Mucosa of descending colon (tissue), 3 donors: ENCODE results near the gene MYO16. TPM values are rescaled to one million over a fixed set of nuclear protein-coding genes. Genes with fewer than 3 reads are reported as not detected.

ENCODE experiments used
- ATAC-seq: fragments of 200-7000 bp; cut with Tn5 transposase; one replicate; pipeline ENCODE4 v1.9.1; 2020; ENCODE audit warnings: mild to moderate bottlenecking, moderate library complexity
- DNase-seq, 3 donors: peaks; one replicate each; pipeline ENCODE4 v3.0.0-alpha.2; 2020
- H3K36me3 ChIP-seq: fragments of 200-600 bp; one replicate; pipeline ENCODE4 v1.8.0; 2021; ENCODE audit warnings: low read depth, mild to moderate bottlenecking
- H3K4me1 ChIP-seq: fragments of 200-600 bp; one replicate; pipeline ENCODE4 v1.8.0; 2021; ENCODE audit warnings: low read depth, mild to moderate bottlenecking
- H3K4me3 ChIP-seq: fragments of 200-600 bp; one replicate; pipeline ENCODE4 v1.8.0; 2021; ENCODE audit warnings: mild to moderate bottlenecking
- H3K9me3 ChIP-seq: fragments of 200-600 bp; one replicate; pipeline ENCODE4 v1.8.0; 2021; ENCODE audit warnings: mild to moderate bottlenecking
- CTCF ChIP-seq: fragments of 200-600 bp; IDR thresholded peaks from one replicate; pipeline ENCODE4 v1.8.0; 2022; ENCODE audit warnings: antibody characterized with exemption, mild to moderate bottlenecking
- intact Hi-C, 2 donors: fragments of 100-400 bp; cut with DNase I in 1 of 2; cut with micrococcal nuclease in 1 of 2; formaldehyde crosslinking; loops; one replicate each; pipeline versions ENCODE4 v1.11.0 to v1.11.1; 2022; cut with DNase I, micrococcal nuclease
- total RNA-seq, 3 donors: library from RNA; stranded (reverse); fragmentation: NEBNext Ultra II Directional in 2 of 3; extraction: Animal tissue kit (Norgen Biotek cat#: 25700) in 2 of 3; gene quantifications; one replicate each; pipeline versions ENCODE4 v1.2.1 to v1.2.4, GENCODE V29; 2021 to 2023
- donor health status: DM: no; HTN: no; CAD: no; lungs with moderate emphysema.
- donor health status: DM: no; HTN: no; CAD: no.
- donor health status: DM: no; HTN: yes; CAD: no.

MYO16 gene
- total RNA-seq, 3 donors from 2014 or later: 0.06 TPM; not detected in 2

- TF ChIP-seq CTCF: no peak
- Histone ChIP-seq H3K36me3 (no peaks in the 10 kb centered on the region), H3K4me3 (no peak overlapping the region), H3K4me1 (no peaks in the 10 kb centered on the region), H3K9me3 (no peaks in the 10 kb centered on the region)
- ATAC-seq: no peak
- DNase-seq: no peak
- intact Hi-C loops: no loop called here
Observed at GRCh38 chr13:108816375-108816774, 187.0 kb downstream of the MYO16 start.

GRCh38 chr13:108827646-108828045 is 198.2 kb downstream of the MYO16 start:
- ATAC-seq (no peak), DNase-seq (no peak)
- TF ChIP-seq CTCF: no peak
- Histone ChIP-seq H3K4me3 (no peak overlapping the region), H3K9me3 (no peaks in the 10 kb centered on the region), H3K36me3 (no peaks in the 10 kb centered on the region), H3K4me1 (no peaks in the 10 kb centered on the region)
- intact Hi-C loops: no loop called here

GRCh38 chr13:108828086-108828815 is 198.8 kb downstream of the MYO16 start:
- H3K4me3 ChIP-seq: no peak overlapping the region
- no peaks in the 10 kb centered on the region for H3K9me3 ChIP-seq
- no peak for DNase-seq
- intact Hi-C loops: no loop called here
- peak; percentile 24 for ATAC-seq
- no peaks in the 10 kb centered on the region for H3K36me3 ChIP-seq
- H3K4me1 ChIP-seq: no peaks in the 10 kb centered on the region
- TF ChIP-seq CTCF: no peak

GRCh38 chr13:108830916-108831315 is 201.5 kb downstream of the MYO16 start:
- ATAC-seq (no peak), DNase-seq (no peak)
- H3K4me1 ChIP-seq: no peaks in the 10 kb centered on the region
- TF ChIP-seq CTCF: no peak
- no peak overlapping the region for H3K4me3 ChIP-seq
- H3K9me3 ChIP-seq: no peaks in the 10 kb centered on the region
- no peaks in the 10 kb centered on the region for H3K36me3 ChIP-seq
- intact Hi-C loops: no loop called here

GRCh38 chr13:108833531-108833930 is 204.1 kb downstream of the MYO16 start:
- DNase-seq (no peak), ATAC-seq (no peak)
- intact Hi-C loops: no loop called here
- H3K9me3 ChIP-seq: no peaks in the 10 kb centered on the region
- no peaks in the 10 kb centered on the region for H3K4me1 ChIP-seq
- no peak overlapping the region for H3K4me3 ChIP-seq
- H3K36me3 ChIP-seq: no peaks in the 10 kb centered on the region
- no peak for TF ChIP-seq CTCF

- no peak for TF ChIP-seq CTCF
Observed at GRCh38 chr13:108834193-108834592, 204.8 kb downstream of the MYO16 start.

More at GRCh38 chr13:108834193-108834592, 204.8 kb downstream of the MYO16 start:
- no peak for DNase-seq
- no peaks in the 10 kb centered on the region for H3K9me3 ChIP-seq
- no peaks in the 10 kb centered on the region for H3K4me1 ChIP-seq
- peak; percentile 83 for ATAC-seq
- no peaks in the 10 kb centered on the region for H3K36me3 ChIP-seq
- intact Hi-C loops: no loop called here
- H3K4me3 ChIP-seq: no peak overlapping the region
